Measurements from ENCODE around the gene PCCB. TPM values are rescaled to one million over a fixed set of nuclear protein-coding genes. Genes with fewer than 3 reads are reported as not detected.

PCCB gene
- total RNA-seq, 1 donor from 2014 or later: 46.5 TPM

Other genes starting within 250 kb of the PCCB start
- gene MSL2, start 54.0 kb upstream of the PCCB start, total RNA-seq: 29.7 TPM

Data from mucosa of gallbladder (tissue), 1 donor.